Measurements from ENCODE around the gene SECTM1.

SECTM1 gene

GRCh38 chr17:82351713-82352488 lies 18.3 kb upstream of the SECTM1 start:
- TF ChIP-seq TCF12 (IDR thresholded peaks at IDR 0.05; ENCODE audit: low read depth), result peak; percentile 92
- TF ChIP-seq MAX (IDR thresholded peaks at IDR 0.05), result peak; percentile 80
- TF ChIP-seq RAD21 (IDR thresholded peaks at IDR 0.05; ENCODE audit: low read depth), result peak; percentile 97
- no peak for TF ChIP-seq TAF1 (IDR thresholded peaks at IDR 0.05; ENCODE audit: low read depth)
- TF ChIP-seq CREB1 (IDR thresholded peaks at IDR 0.05; ENCODE audit: low read depth), result no peak
- TF ChIP-seq TEAD4 (IDR thresholded peaks at IDR 0.05), result no peak; the same call in 1 of the 2 replicates
- TF ChIP-seq FOXM1 (IDR thresholded peaks at IDR 0.05; ENCODE audit: borderline replicate concordance, low read depth), result no peak
- peak; percentile 58; the same call in 1 of the 2 replicates for TF ChIP-seq NFIC (IDR thresholded peaks at IDR 0.05)
- no peak for TF ChIP-seq USF1 (IDR thresholded peaks at IDR 0.05)
- no peak for TF ChIP-seq ZBTB7A (IDR thresholded peaks at IDR 0.05; ENCODE audit: low read depth)
- peak; percentile 74 for TF ChIP-seq EP300 (IDR thresholded peaks at IDR 0.05; ENCODE audit: borderline replicate concordance)
- 0 out of 2 replicates have a peak, but pooled peaks have one; percentile 7 for TF ChIP-seq CEBPB (IDR thresholded peaks at IDR 0.05)
- no peak for TF ChIP-seq REST (IDR thresholded peaks at IDR 0.05; ENCODE audit: low read depth)
- peak; percentile 73 for TF ChIP-seq EGR1 (IDR thresholded peaks at IDR 0.05)
- TF ChIP-seq YY1 (IDR thresholded peaks at IDR 0.05; ENCODE audit: low read depth), result peak; percentile 24; the same call in 1 of the 2 replicates

GRCh38 chr17:82351254-82351712 lies 17.7 kb upstream of the SECTM1 start:
- TF ChIP-seq TCF12 (IDR thresholded peaks at IDR 0.05; ENCODE audit: low read depth) (no peak), ZBTB7A (IDR thresholded peaks at IDR 0.05; ENCODE audit: low read depth) (no peak), USF1 (IDR thresholded peaks at IDR 0.05) (no peak), RAD21 (IDR thresholded peaks at IDR 0.05; ENCODE audit: low read depth) (no peak), NFIC (IDR thresholded peaks at IDR 0.05) (no peak), EGR1 (IDR thresholded peaks at IDR 0.05) (no peak), CEBPB (IDR thresholded peaks at IDR 0.05) (no peak), EP300 (IDR thresholded peaks at IDR 0.05; ENCODE audit: borderline replicate concordance) (no peak), FOXM1 (IDR thresholded peaks at IDR 0.05; ENCODE audit: borderline replicate concordance, low read depth) (no peak), YY1 (IDR thresholded peaks at IDR 0.05; ENCODE audit: low read depth) (no peak), TAF1 (IDR thresholded peaks at IDR 0.05; ENCODE audit: low read depth) (no peak), MAX (IDR thresholded peaks at IDR 0.05) (no peak)

GRCh38 chr17:82350182-82351030 lies 16.8 kb upstream of the SECTM1 start:
- no peak for TF ChIP-seq TCF12 (IDR thresholded peaks at IDR 0.05; ENCODE audit: low read depth)
- TF ChIP-seq FOXM1 (IDR thresholded peaks at IDR 0.05; ENCODE audit: borderline replicate concordance, low read depth), result no peak
- no peak for TF ChIP-seq MAX (IDR thresholded peaks at IDR 0.05)
- TF ChIP-seq REST (IDR thresholded peaks at IDR 0.05; ENCODE audit: low read depth), result no peak
- TF ChIP-seq NFIC (IDR thresholded peaks at IDR 0.05), result no peak
- TF ChIP-seq ZBTB7A (IDR thresholded peaks at IDR 0.05; ENCODE audit: low read depth), result no peak
- no peak for TF ChIP-seq CEBPB (IDR thresholded peaks at IDR 0.05)
- TF ChIP-seq RAD21 (IDR thresholded peaks at IDR 0.05; ENCODE audit: low read depth), result no peak
- no peak for TF ChIP-seq TEAD4 (IDR thresholded peaks at IDR 0.05)

- TF ChIP-seq EGR1 (IDR thresholded peaks at IDR 0.05) (no peak), FOXM1 (IDR thresholded peaks at IDR 0.05; ENCODE audit: borderline replicate concordance, low read depth) (no peak), MAX (IDR thresholded peaks at IDR 0.05) (no peak)
Measured at GRCh38 chr17:82349287-82349701, 15.7 kb upstream of the SECTM1 start.
